ENCODE measurements around the gene STK17A. TPM values are rescaled to one million over a fixed set of nuclear protein-coding genes. Genes with fewer than 3 reads are reported as not detected.

STK17A gene
- total RNA-seq, 1 donor = 91.1 TPM

DNA sequence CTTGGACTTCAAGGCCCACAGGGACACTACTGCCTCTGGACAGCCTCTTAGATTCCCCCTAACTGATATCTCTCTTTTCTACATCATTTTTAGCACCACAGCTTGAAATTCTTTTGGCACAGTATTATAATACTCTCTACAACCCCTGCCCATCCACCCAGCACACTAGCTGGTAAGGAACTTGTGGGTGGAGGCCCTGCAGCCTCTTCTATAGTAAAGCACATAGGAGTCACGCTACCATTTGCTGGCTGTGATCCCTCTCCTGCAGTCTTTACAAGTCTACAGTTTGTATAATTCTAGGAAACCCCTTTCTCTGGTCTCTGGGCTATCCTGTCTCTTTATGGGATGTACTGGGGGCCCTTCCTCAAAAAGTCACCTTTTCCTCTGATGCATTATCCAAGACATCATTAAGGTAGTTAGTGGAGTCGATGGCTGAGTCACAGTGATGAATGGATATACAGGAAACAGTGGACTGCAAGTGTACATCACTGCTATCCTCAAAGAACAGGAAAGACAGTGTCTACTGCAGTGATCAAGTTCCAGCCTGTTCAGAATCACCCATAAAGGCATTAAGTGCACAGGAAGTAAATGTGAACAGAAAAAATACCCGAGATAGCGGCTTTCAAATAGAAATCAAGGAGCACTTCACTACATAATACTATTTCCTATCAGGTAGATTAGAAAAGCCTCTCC, 54.4 kb downstream of the STK17A start:
- DNase-seq (ENCODE audit: low read depth) = no peak
- TF ChIP-seq, protein P1, sequence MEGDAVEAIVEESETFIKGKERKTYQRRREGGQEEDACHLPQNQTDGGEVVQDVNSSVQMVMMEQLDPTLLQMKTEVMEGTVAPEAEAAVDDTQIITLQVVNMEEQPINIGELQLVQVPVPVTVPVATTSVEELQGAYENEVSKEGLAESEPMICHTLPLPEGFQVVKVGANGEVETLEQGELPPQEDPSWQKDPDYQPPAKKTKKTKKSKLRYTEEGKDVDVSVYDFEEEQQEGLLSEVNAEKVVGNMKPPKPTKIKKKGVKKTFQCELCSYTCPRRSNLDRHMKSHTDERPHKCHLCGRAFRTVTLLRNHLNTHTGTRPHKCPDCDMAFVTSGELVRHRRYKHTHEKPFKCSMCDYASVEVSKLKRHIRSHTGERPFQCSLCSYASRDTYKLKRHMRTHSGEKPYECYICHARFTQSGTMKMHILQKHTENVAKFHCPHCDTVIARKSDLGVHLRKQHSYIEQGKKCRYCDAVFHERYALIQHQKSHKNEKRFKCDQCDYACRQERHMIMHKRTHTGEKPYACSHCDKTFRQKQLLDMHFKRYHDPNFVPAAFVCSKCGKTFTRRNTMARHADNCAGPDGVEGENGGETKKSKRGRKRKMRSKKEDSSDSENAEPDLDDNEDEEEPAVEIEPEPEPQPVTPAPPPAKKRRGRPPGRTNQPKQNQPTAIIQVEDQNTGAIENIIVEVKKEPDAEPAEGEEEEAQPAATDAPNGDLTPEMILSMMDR (IDR thresholded peaks at IDR 0.05; ENCODE audit: insufficient read depth, low read depth, low read length) = no peak
- H3K4me3 ChIP-seq (ENCODE audit: low read depth, low read length) = no peak overlapping the region

DNA sequence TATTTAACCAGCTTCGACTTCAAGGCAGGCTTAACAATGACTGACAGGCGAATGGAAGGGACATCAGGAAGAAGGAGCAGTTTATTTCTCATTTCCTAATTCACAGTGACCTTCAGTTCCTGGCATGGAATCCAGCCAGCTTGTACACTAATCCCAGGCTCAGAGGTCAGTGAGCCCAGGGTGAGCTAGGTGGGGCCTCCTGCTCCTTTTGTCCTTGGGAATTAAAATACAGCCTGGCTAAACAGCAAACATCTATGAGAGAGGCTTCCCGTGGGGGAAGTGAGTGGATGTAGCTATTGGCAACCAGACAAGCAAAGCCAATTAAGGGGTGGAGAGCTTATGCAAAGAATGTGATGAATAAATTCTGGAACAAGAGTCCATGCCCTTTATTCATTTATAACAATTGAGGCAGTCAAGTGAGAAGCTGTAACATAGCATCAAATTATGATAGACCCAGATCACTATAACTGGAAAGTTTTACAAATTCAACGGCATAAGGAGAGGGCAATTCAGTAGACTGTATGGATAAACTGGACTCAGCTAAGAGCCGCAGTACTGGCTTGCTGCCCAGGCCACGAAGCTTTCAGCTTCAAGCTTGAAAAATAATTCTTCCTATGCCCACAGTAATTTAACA, 57.1 kb downstream of the STK17A start:
- TF ChIP-seq, protein P1 (IDR thresholded peaks at IDR 0.05; ENCODE audit: insufficient read depth, low read depth, low read length) = no peak
- H3K4me3 ChIP-seq (ENCODE audit: low read depth, low read length) = no peak overlapping the region
- peak; percentile 60 for DNase-seq (ENCODE audit: low read depth)

- no peak overlapping the region for H3K4me3 ChIP-seq (ENCODE audit: low read depth, low read length)
- TF ChIP-seq, protein P1 (IDR thresholded peaks at IDR 0.05; ENCODE audit: insufficient read depth, low read depth, low read length) = no peak
- DNase-seq (ENCODE audit: low read depth) = no peak
Observed at GRCh38 chr7:43640679-43641078, 57.8 kb downstream of the STK17A start.

DNA sequence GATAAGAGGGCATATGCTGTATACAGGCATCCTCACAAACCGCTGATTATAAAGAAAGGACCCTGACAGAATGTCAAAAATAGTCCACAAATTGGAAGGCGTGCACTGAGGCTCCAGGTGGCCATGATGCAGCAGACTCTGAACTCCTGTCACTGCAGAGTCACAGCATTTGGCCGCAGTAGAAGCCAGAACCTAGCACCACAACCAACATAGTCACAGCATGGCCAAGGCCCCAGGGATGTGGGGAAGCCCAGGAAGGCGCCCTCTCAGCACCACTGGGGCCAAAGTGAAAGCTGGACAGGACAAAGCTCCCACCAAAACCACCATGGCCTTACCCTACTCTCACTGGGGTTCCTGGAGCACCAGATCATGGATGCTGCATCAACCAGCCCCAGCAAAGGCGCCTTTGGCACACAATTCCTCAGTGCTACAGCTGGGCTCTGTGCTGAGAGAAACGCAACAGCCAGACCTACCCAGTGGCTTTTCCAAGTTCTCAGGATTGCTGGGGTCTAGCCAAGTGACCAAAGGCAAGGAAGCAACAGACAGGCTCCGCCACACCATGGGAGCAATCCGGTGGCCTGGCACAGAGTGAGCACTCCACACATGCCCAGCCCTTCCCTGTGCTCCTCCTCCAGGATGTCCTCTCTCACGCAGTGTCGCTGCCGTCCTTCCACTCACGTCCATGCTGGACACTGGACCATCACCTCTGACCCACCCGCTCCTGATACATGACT, 60.2 kb downstream of the STK17A start:
- H3K4me3 ChIP-seq (ENCODE audit: low read depth, low read length) = no peak overlapping the region
- TF ChIP-seq, protein P1 (IDR thresholded peaks at IDR 0.05; ENCODE audit: insufficient read depth, low read depth, low read length) = no peak
- DNase-seq (ENCODE audit: low read depth) = no peak

GRCh38 chr7:43643846-43644245, 60.9 kb downstream of the STK17A start:
- no peak for DNase-seq (ENCODE audit: low read depth)
- TF ChIP-seq, protein P1 (IDR thresholded peaks at IDR 0.05; ENCODE audit: insufficient read depth, low read depth, low read length) = no peak
- no peak overlapping the region for H3K4me3 ChIP-seq (ENCODE audit: low read depth, low read length)

GRCh38 chr7:43645699-43646226, 62.9 kb downstream of the STK17A start:
- TF ChIP-seq, protein P1 (IDR thresholded peaks at IDR 0.05; ENCODE audit: insufficient read depth, low read depth, low read length) = no peak
- DNase-seq (ENCODE audit: low read depth) = no peak

More at GRCh38 chr7:43645699-43646226, 62.9 kb downstream of the STK17A start:
- H3K4me3 ChIP-seq (ENCODE audit: low read depth, low read length) = no peak overlapping the region

All from fibroblast of villous mesenchyme (primary cell).